Measurements from ENCODE around the gene SORCS2. TPM values are rescaled to one million over a fixed set of nuclear protein-coding genes. Genes with fewer than 3 reads are reported as not detected.

Gene SORCS2
- total RNA-seq, 1 donor from 2014 or later, result 3.1 TPM

- Histone ChIP-seq H3K9me3 (ENCODE audit: control insufficient read depth in 3 of 3, low read length in 3 of 3) (peaks cover 12 to 20% (median 14%) of the 10 kb centered on the region in 3 donors), H3K4me1 (ENCODE audit: control insufficient read depth in 3 of 3, insufficient read depth in 3 of 3, low read length in 3 of 3) (no peaks in the 10 kb centered on the region), H3K27me3 (ENCODE audit: control insufficient read depth in 3 of 3, insufficient read depth in 3 of 3, low read length in 3 of 3) (peaks cover 0 to 12% (median 0%) of the 10 kb centered on the region in 3 donors), H3K9ac (ENCODE audit: low read depth in 1 of 3, low read length in 3 of 3) (no peak overlapping the region), H3K27ac (ENCODE audit: low read depth, low read length) (no peak overlapping the region), H3K4me3 (ENCODE audit: low read length in 3 of 3) (no peak overlapping the region), H3K36me3 (ENCODE audit: control insufficient read depth in 3 of 3, insufficient read depth in 3 of 3, low read length in 3 of 3) (no peaks in the 10 kb centered on the region)
Observed at GRCh38 chr4:7554905-7555304, 362.6 kb downstream of the SORCS2 start.

- H3K27me3 ChIP-seq (ENCODE audit: control insufficient read depth in 3 of 3, insufficient read depth in 3 of 3, low read length in 3 of 3), result peaks cover 0 to 12% (median 0%) of the 10 kb centered on the region in 3 donors
- peaks cover 12 to 16% (median 14%) of the 10 kb centered on the region in 3 donors for H3K9me3 ChIP-seq (ENCODE audit: control insufficient read depth in 3 of 3, low read length in 3 of 3)
- H3K4me1 ChIP-seq (ENCODE audit: control insufficient read depth in 3 of 3, insufficient read depth in 3 of 3, low read length in 3 of 3), result no peaks in the 10 kb centered on the region
- H3K4me3 ChIP-seq (ENCODE audit: low read length in 3 of 3), result no peak overlapping the region
- no peaks in the 10 kb centered on the region for H3K36me3 ChIP-seq (ENCODE audit: control insufficient read depth in 3 of 3, insufficient read depth in 3 of 3, low read length in 3 of 3)
- no peak overlapping the region for H3K27ac ChIP-seq (ENCODE audit: low read depth, low read length)
- H3K9ac ChIP-seq (ENCODE audit: low read depth in 1 of 3, low read length in 3 of 3), result no peak overlapping the region
Observed at GRCh38 chr4:7556558-7556957, 364.2 kb downstream of the SORCS2 start.

- H3K9me3 ChIP-seq (ENCODE audit: control insufficient read depth in 3 of 3, low read length in 3 of 3), result peaks cover 11 to 14% (median 14%) of the 10 kb centered on the region in 3 donors
- no peaks in the 10 kb centered on the region for H3K36me3 ChIP-seq (ENCODE audit: control insufficient read depth in 3 of 3, insufficient read depth in 3 of 3, low read length in 3 of 3)
- H3K4me3 ChIP-seq (ENCODE audit: low read length in 3 of 3), result no peak overlapping the region
- no peak overlapping the region for H3K9ac ChIP-seq (ENCODE audit: low read depth in 1 of 3, low read length in 3 of 3)
- no peaks in the 10 kb centered on the region for H3K4me1 ChIP-seq (ENCODE audit: control insufficient read depth in 3 of 3, insufficient read depth in 3 of 3, low read length in 3 of 3)
- peaks cover 0 to 12% (median 0%) of the 10 kb centered on the region in 3 donors for H3K27me3 ChIP-seq (ENCODE audit: control insufficient read depth in 3 of 3, insufficient read depth in 3 of 3, low read length in 3 of 3)
- no peak overlapping the region for H3K27ac ChIP-seq (ENCODE audit: low read depth, low read length)
Observed at GRCh38 chr4:7557456-7557855, 365.1 kb downstream of the SORCS2 start.

GRCh38 chr4:7558436-7558835 is 366.1 kb downstream of the SORCS2 start:
- H3K27ac ChIP-seq (ENCODE audit: low read depth, low read length), result no peak overlapping the region
- H3K36me3 ChIP-seq (ENCODE audit: control insufficient read depth in 3 of 3, insufficient read depth in 3 of 3, low read length in 3 of 3), result no peaks in the 10 kb centered on the region
- peaks cover 6 to 8% (median 8%) of the 10 kb centered on the region in 3 donors for H3K9me3 ChIP-seq (ENCODE audit: control insufficient read depth in 3 of 3, low read length in 3 of 3)
- H3K4me1 ChIP-seq (ENCODE audit: control insufficient read depth in 3 of 3, insufficient read depth in 3 of 3, low read length in 3 of 3), result no peaks in the 10 kb centered on the region
- H3K27me3 ChIP-seq (ENCODE audit: control insufficient read depth in 3 of 3, insufficient read depth in 3 of 3, low read length in 3 of 3), result peaks cover 0 to 12% (median 0%) of the 10 kb centered on the region in 3 donors
- H3K4me3 ChIP-seq (ENCODE audit: low read length in 3 of 3), result no peak overlapping the region
- H3K9ac ChIP-seq (ENCODE audit: low read depth in 1 of 3, low read length in 3 of 3), result no peak overlapping the region

GRCh38 chr4:7559316-7559715 is 367.0 kb downstream of the SORCS2 start:
- H3K36me3 ChIP-seq (ENCODE audit: control insufficient read depth in 3 of 3, insufficient read depth in 3 of 3, low read length in 3 of 3), result no peaks in the 10 kb centered on the region
- H3K4me3 ChIP-seq (ENCODE audit: low read length in 3 of 3), result no peak overlapping the region
- H3K9me3 ChIP-seq (ENCODE audit: control insufficient read depth in 3 of 3, low read length in 3 of 3), result peaks cover 0 to 3% (median 3%) of the 10 kb centered on the region in 3 donors
- H3K9ac ChIP-seq (ENCODE audit: low read depth in 1 of 3, low read length in 3 of 3), result no peak overlapping the region
- peaks cover 0 to 12% (median 0%) of the 10 kb centered on the region in 3 donors for H3K27me3 ChIP-seq (ENCODE audit: control insufficient read depth in 3 of 3, insufficient read depth in 3 of 3, low read length in 3 of 3)
- H3K27ac ChIP-seq (ENCODE audit: low read depth, low read length), result no peak overlapping the region
- no peaks in the 10 kb centered on the region for H3K4me1 ChIP-seq (ENCODE audit: control insufficient read depth in 3 of 3, insufficient read depth in 3 of 3, low read length in 3 of 3)

GRCh38 chr4:7559741-7560395 is 367.5 kb downstream of the SORCS2 start:
- Histone ChIP-seq H3K9ac (ENCODE audit: low read depth in 1 of 3, low read length in 3 of 3) (no peak overlapping the region), H3K27ac (ENCODE audit: low read depth, low read length) (no peak overlapping the region), H3K4me1 (ENCODE audit: control insufficient read depth in 3 of 3, insufficient read depth in 3 of 3, low read length in 3 of 3) (no peaks in the 10 kb centered on the region)

GRCh38 chr4:7561557-7561956 is 369.2 kb downstream of the SORCS2 start:
- Histone ChIP-seq H3K9me3 (ENCODE audit: control insufficient read depth in 3 of 3, low read length in 3 of 3) (peaks cover 0 to 10% (median 4%) of the 10 kb centered on the region in 3 donors), H3K4me3 (ENCODE audit: low read length in 3 of 3) (no peak overlapping the region), H3K9ac (ENCODE audit: low read depth in 1 of 3, low read length in 3 of 3) (no peak overlapping the region), H3K27me3 (ENCODE audit: control insufficient read depth in 3 of 3, insufficient read depth in 3 of 3, low read length in 3 of 3) (peaks cover 0 to 3% (median 0%) of the 10 kb centered on the region in 3 donors), H3K4me1 (ENCODE audit: control insufficient read depth in 3 of 3, insufficient read depth in 3 of 3, low read length in 3 of 3) (no peaks in the 10 kb centered on the region), H3K36me3 (ENCODE audit: control insufficient read depth in 3 of 3, insufficient read depth in 3 of 3, low read length in 3 of 3) (no peaks in the 10 kb centered on the region), H3K27ac (ENCODE audit: low read depth, low read length) (no peak overlapping the region)

More at GRCh38 chr4:7559741-7560395, 367.5 kb downstream of the SORCS2 start:
- H3K36me3 ChIP-seq (ENCODE audit: control insufficient read depth in 3 of 3, insufficient read depth in 3 of 3, low read length in 3 of 3), result no peaks in the 10 kb centered on the region
- H3K9me3 ChIP-seq (ENCODE audit: control insufficient read depth in 3 of 3, low read length in 3 of 3), result peaks cover 0 to 4% (median 3%) of the 10 kb centered on the region in 3 donors
- peaks cover 0 to 12% (median 0%) of the 10 kb centered on the region in 3 donors for H3K27me3 ChIP-seq (ENCODE audit: control insufficient read depth in 3 of 3, insufficient read depth in 3 of 3, low read length in 3 of 3)
- H3K4me3 ChIP-seq (ENCODE audit: low read length in 3 of 3), result no peak overlapping the region

- H3K36me3 ChIP-seq (ENCODE audit: control insufficient read depth in 3 of 3, insufficient read depth in 3 of 3, low read length in 3 of 3), result no peaks in the 10 kb centered on the region
- H3K4me1 ChIP-seq (ENCODE audit: control insufficient read depth in 3 of 3, insufficient read depth in 3 of 3, low read length in 3 of 3), result no peaks in the 10 kb centered on the region
- H3K4me3 ChIP-seq (ENCODE audit: low read length in 3 of 3), result no peak overlapping the region
- no peak overlapping the region for H3K9ac ChIP-seq (ENCODE audit: low read depth in 1 of 3, low read length in 3 of 3)
- peaks cover 2 to 4% (median 3%) of the 10 kb centered on the region in 3 donors for H3K27me3 ChIP-seq (ENCODE audit: control insufficient read depth in 3 of 3, insufficient read depth in 3 of 3, low read length in 3 of 3)
- no peak overlapping the region for H3K27ac ChIP-seq (ENCODE audit: low read depth, low read length)
- H3K9me3 ChIP-seq (ENCODE audit: control insufficient read depth in 3 of 3, low read length in 3 of 3), result peaks cover 0 to 10% (median 4%) of the 10 kb centered on the region in 3 donors
Observed at GRCh38 chr4:7564242-7564641, 371.9 kb downstream of the SORCS2 start.

GRCh38 chr4:7565483-7565882 is 373.1 kb downstream of the SORCS2 start:
- H3K4me3 ChIP-seq (ENCODE audit: low read length in 3 of 3), result no peak overlapping the region
- H3K9ac ChIP-seq (ENCODE audit: low read depth in 1 of 3, low read length in 3 of 3), result no peak overlapping the region
- no peak overlapping the region for H3K27ac ChIP-seq (ENCODE audit: low read depth, low read length)
- H3K27me3 ChIP-seq (ENCODE audit: control insufficient read depth in 3 of 3, insufficient read depth in 3 of 3, low read length in 3 of 3), result peaks cover 0 to 4% (median 2%) of the 10 kb centered on the region in 3 donors
- H3K4me1 ChIP-seq (ENCODE audit: control insufficient read depth in 3 of 3, insufficient read depth in 3 of 3, low read length in 3 of 3), result no peaks in the 10 kb centered on the region
- H3K36me3 ChIP-seq (ENCODE audit: control insufficient read depth in 3 of 3, insufficient read depth in 3 of 3, low read length in 3 of 3), result no peaks in the 10 kb centered on the region
- peaks cover 0 to 10% (median 4%) of the 10 kb centered on the region in 3 donors for H3K9me3 ChIP-seq (ENCODE audit: control insufficient read depth in 3 of 3, low read length in 3 of 3)

Data from skeletal muscle tissue (tissue), 4 donors.